Uterus (tissue), 2 donors: Measurements from ENCODE around the gene ERGIC1.

Source experiments
- POLR2A ChIP-seq, 2 donors: fragments of 450-650 bp; IDR thresholded peaks; one replicate each; pipeline ENCODE4 v1.6.1; 2016; ENCODE audit warnings: antibody characterized with exemption in 2 of 2, mild to moderate bottlenecking in 1 of 2, moderate library complexity in 1 of 2
- TF ChIP-seq, protein P1 (sequence below), 4 experiments: fragments of 200-600 bp in 2 of 4; fragments of 450-650 bp in 2 of 4; sonication (generic) in 2 of 4; IDR thresholded peaks; one replicate each; pipeline ENCODE4 v1.5.1; 2016 to 2019; ENCODE audit warnings: antibody characterized with exemption in 4 of 4, mild to moderate bottlenecking in 2 of 4, moderate library complexity in 1 of 4

DNA sequence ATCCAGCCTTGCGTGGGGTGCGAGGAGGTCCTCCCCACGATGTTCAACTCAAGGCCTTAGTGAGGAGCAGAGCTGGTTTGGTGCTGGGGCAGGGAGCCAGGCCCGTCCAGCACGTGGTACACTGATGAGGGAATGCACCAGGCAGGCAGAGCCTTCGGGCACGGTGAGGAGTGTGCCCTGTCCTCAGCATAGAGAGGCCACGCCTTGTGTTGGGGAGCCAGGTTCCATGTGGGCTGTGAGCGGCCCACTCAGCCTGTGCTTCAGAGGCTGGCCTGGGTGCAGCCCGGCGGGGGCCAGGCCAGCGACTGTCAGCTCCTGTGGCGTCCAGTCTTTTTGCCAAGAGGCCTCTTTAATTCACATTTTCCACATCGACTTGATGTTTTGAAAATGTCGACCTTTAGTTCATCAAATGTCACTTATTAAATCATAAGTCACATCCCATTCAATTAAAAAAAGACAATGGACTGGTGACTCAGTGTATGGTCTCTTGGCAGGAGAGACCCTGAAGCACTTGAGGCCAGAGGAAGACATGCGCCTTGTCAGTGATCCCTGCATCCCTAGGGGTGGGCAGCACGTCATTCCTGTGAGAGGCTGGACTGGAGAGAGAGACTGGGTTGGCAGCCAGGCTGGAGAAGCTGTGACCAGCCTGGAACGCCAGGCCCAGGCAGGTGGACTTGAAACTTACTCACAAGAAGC, 21.7 kb downstream of the ERGIC1 start:
- TF ChIP-seq, protein P1, sequence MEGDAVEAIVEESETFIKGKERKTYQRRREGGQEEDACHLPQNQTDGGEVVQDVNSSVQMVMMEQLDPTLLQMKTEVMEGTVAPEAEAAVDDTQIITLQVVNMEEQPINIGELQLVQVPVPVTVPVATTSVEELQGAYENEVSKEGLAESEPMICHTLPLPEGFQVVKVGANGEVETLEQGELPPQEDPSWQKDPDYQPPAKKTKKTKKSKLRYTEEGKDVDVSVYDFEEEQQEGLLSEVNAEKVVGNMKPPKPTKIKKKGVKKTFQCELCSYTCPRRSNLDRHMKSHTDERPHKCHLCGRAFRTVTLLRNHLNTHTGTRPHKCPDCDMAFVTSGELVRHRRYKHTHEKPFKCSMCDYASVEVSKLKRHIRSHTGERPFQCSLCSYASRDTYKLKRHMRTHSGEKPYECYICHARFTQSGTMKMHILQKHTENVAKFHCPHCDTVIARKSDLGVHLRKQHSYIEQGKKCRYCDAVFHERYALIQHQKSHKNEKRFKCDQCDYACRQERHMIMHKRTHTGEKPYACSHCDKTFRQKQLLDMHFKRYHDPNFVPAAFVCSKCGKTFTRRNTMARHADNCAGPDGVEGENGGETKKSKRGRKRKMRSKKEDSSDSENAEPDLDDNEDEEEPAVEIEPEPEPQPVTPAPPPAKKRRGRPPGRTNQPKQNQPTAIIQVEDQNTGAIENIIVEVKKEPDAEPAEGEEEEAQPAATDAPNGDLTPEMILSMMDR (IDR thresholded peaks at IDR 0.05), result no peak
- TF ChIP-seq POLR2A (IDR thresholded peaks at IDR 0.05), result no peak
